NCI-H460 (cell line): ENCODE measurements around the gene TMEM101. TPM values are rescaled to one million over a fixed set of nuclear protein-coding genes. Genes with fewer than 3 reads are reported as not detected.
"Not testable (repeated sequence)": the region's sequence is repeated elsewhere in the genome, so short reads cannot be mapped to it uniquely, and the experiment has no call there.

Source experiments
- DNase-seq: peaks from one replicate; pipeline ENCODE4 v3.0.0-alpha.2; 2016; ENCODE audit warnings: low read depth; ENCODE audit errors: extremely low read depth
- total RNA-seq: library from RNA; depleted of rRNA; stranded (reverse); fragments of >200 nt; shearing (Covaris generic); gene quantifications from 2 replicates; pipeline ENCODE4 v1.2.3, GENCODE V29; 2014

Gene TMEM101
- total RNA-seq, 1 experiment from 2014 or later: 40.0 TPM

- no peak for DNase-seq
Observed at GRCh38 chr17:44024853-44025252, 10.1 kb upstream of the TMEM101 start.

- no peak for DNase-seq
Observed at GRCh38 chr17:44024271-44024663, 9.5 kb upstream of the TMEM101 start.

- DNase-seq: no peak
Observed at GRCh38 chr17:44023545-44024270, 8.9 kb upstream of the TMEM101 start.

- DNase-seq: no peak
Observed at GRCh38 chr17:44022246-44022645, 7.5 kb upstream of the TMEM101 start.

- DNase-seq: not testable (repeated sequence)
Observed at GRCh38 chr17:44021227-44021626, 6.5 kb upstream of the TMEM101 start.

GRCh38 chr17:44014133-44014436 lies 678 bp downstream of the TMEM101 start:
- DNase-seq: no peak

- DNase-seq: no peak
Observed at GRCh38 chr17:44012874-44013273, 1.9 kb downstream of the TMEM101 start.

GRCh38 chr17:44012391-44012790 lies 2.4 kb downstream of the TMEM101 start:
- DNase-seq: no peak

- no peak for DNase-seq
Observed at GRCh38 chr17:44011876-44012275, 2.9 kb downstream of the TMEM101 start.

GRCh38 chr17:44010966-44011647 lies 3.7 kb downstream of the TMEM101 start:
- DNase-seq: no peak

GRCh38 chr17:44008205-44008909 lies 6.4 kb downstream of the TMEM101 start:
- DNase-seq: no peak

- no peak for DNase-seq
Observed at GRCh38 chr17:44007346-44008204, 7.2 kb downstream of the TMEM101 start.

- peak; percentile 95 for DNase-seq
Observed at GRCh38 chr17:44006598-44007345, 8.0 kb downstream of the TMEM101 start.

GRCh38 chr17:44006272-44006597 lies 8.5 kb downstream of the TMEM101 start:
- no peak for DNase-seq

- DNase-seq: no peak
Observed at GRCh38 chr17:44005527-44006271, 9.1 kb downstream of the TMEM101 start.

- no peak for DNase-seq
Observed at GRCh38 chr17:44004761-44005526, 9.8 kb downstream of the TMEM101 start.

- no peak for DNase-seq
Observed at GRCh38 chr17:44004077-44004760, 10.5 kb downstream of the TMEM101 start, which contains the start of gene NAGS. TSS of gene NAGS (plus strand) at chr17:44004622. CDS start at chr17:44004664, 42 bp downstream.
